A549 (cell line): Measurements from ENCODE around the gene PPM1B. TPM values are rescaled to one million over a fixed set of nuclear protein-coding genes. Genes with fewer than 3 reads are reported as not detected.

ENCODE experiments used
- ATAC-seq, 2 experiments: fragments of 200-7000 bp in 1 of 2; fragments of >200 bp in 1 of 2; cut with Nextera tagmentation in 1 of 2; cut with Tn5 transposase in 1 of 2; 3 replicates each; pipeline versions ENCODE4 v1.8.0 to v1.9.1; 2018 to 2020; ENCODE audit warnings: mild to moderate bottlenecking in 1 of 2, moderate library complexity in 1 of 2
- CTCF ChIA-PET: fragments of 300-600 bp; sonication (Branson Sonifier 250); formaldehyde crosslinking; extraction: SDS; loops from one replicate; lab custom pipeline; 2021; ENCODE audit warnings: antibody characterized with exemption, inconsistent platforms; lab: Yijun Ruan, JAX
- POLR2A ChIA-PET: fragments of 350-600 bp; formaldehyde crosslinking; extraction: SDS; loops from one replicate; lab custom pipeline; 2021; ENCODE audit warnings: antibody characterized with exemption, inconsistent platforms; lab: Yijun Ruan, JAX
- DNase-seq, 2 experiments: peaks; one replicate each; pipeline versions ENCODE4 v3.0.0 to v3.0.0-alpha.2; 2011 to 2016; ENCODE audit warnings: low read depth in 1 of 2, low spot score in 1 of 2
- FAIRE-seq: peaks from 2 replicates; lab custom pipeline; 2011; peaks lifted over from hg19 to GRCh38; lab: Jason Lieb, UNC
- H3K27ac ChIP-seq, 2 experiments: fragments of >200 bp; sonication (Bioruptor Twin); formaldehyde crosslinking; 3 replicates each; pipeline ENCODE4 v1.5.1; 2016 to 2017
- H3K4me1 ChIP-seq: fragments of >200 bp; sonication (Bioruptor Twin); formaldehyde crosslinking; 3 replicates; pipeline ENCODE4 v1.6.1; 2016
- H3K4me2 ChIP-seq: fragments of >200 bp; sonication (Bioruptor Twin); formaldehyde crosslinking; 3 replicates; pipeline ENCODE4 v1.6.1; 2016
- H3K4me3 ChIP-seq: fragments of >200 bp; sonication (Bioruptor Twin); formaldehyde crosslinking; 3 replicates; pipeline ENCODE4 v1.5.1; 2016
- H3K9me3 ChIP-seq: fragments of >200 bp; sonication (Bioruptor Twin); formaldehyde crosslinking; 3 replicates; pipeline ENCODE4 v1.6.1; 2016
- ATOH8 ChIP-seq: fragments of 250-450 bp; sonication (Bioruptor Pico); IDR thresholded peaks from 2 replicates; pipeline ENCODE4 v1.5.0; 2020; ENCODE audit warnings: low read depth, mild to moderate bottlenecking, moderate library complexity
- BHLHE40 ChIP-seq: IDR thresholded peaks from 2 replicates; pipeline ENCODE4 v1.6.1; 2012; ENCODE audit warnings: low read depth, low read length, inconsistent platforms
- CBX2 ChIP-seq: fragments of 200-600 bp; sonication (generic); IDR thresholded peaks from 2 replicates; pipeline ENCODE4 v1.6.1; 2016; ENCODE audit warnings: low read depth, mild to moderate bottlenecking, borderline replicate concordance
- CEBPB ChIP-seq, 2 experiments: fragments of >200 bp in 1 of 2; sonication (Bioruptor Twin) in 1 of 2; formaldehyde crosslinking in 1 of 2; IDR thresholded peaks; 2 replicates each; pipeline ENCODE4 v1.6.1; 2012 to 2016
- CHD4 ChIP-seq: fragments of 200-600 bp; sonication (generic); IDR thresholded peaks from 2 replicates; pipeline ENCODE4 v1.6.1; 2016; ENCODE audit warnings: antibody characterized with exemption, mild to moderate bottlenecking, borderline replicate concordance
- CTCF ChIP-seq: fragments of >200 bp; sonication (Bioruptor Twin); formaldehyde crosslinking; IDR thresholded peaks from 3 replicates; pipeline ENCODE4 v1.5.1; 2016
- EHF ChIP-seq: fragments of 250-450 bp; sonication (Bioruptor Pico); IDR thresholded peaks from 2 replicates; pipeline ENCODE4 v1.5.0; 2020; ENCODE audit warnings: mild to moderate bottlenecking
- ELK1 ChIP-seq: fragments of 150-350 bp; IDR thresholded peaks from 2 replicates; pipeline ENCODE4 v1.6.1; 2014; ENCODE audit warnings: low read depth, mild to moderate bottlenecking, low read length
- EP300 ChIP-seq, 2 experiments: fragments of >200 bp; sonication (Bioruptor Twin); formaldehyde crosslinking; IDR thresholded peaks; 2 replicates in 1 of 2; 3 replicates in 1 of 2; pipeline ENCODE4 v1.6.1; 2016 to 2017
- FOSB ChIP-seq: fragments of 250-450 bp; sonication (Bioruptor Pico); IDR thresholded peaks from 2 replicates; pipeline ENCODE4 v1.5.0; 2020; ENCODE audit warnings: mild to moderate bottlenecking, moderate library complexity
- FOSL2 ChIP-seq, 2 experiments: fragments of 450-650 bp in 1 of 2; fragments of >200 bp in 1 of 2; sonication (Bioruptor Twin) in 1 of 2; formaldehyde crosslinking; IDR thresholded peaks; 2 replicates each; pipeline versions ENCODE4 v1.5.0 to v1.6.1; 2016 to 2020; ENCODE audit warnings: mild to moderate bottlenecking in 1 of 2, moderate library complexity in 1 of 2
- GATA3 ChIP-seq: IDR thresholded peaks from 2 replicates; pipeline ENCODE4 v1.6.1; 2012; ENCODE audit warnings: borderline replicate concordance
- HES2 ChIP-seq: fragments of >200 bp; sonication (Bioruptor Twin); formaldehyde crosslinking; IDR thresholded peaks from 2 replicates; pipeline ENCODE4 v1.6.1; 2016
- HOXA7 ChIP-seq: fragments of 250-450 bp; sonication (Bioruptor Pico); IDR thresholded peaks from 2 replicates; pipeline ENCODE4 v1.5.0; 2020; ENCODE audit warnings: mild to moderate bottlenecking, moderate library complexity
- NR3C1 ChIP-seq: fragments of >200 bp; sonication (Bioruptor Twin); formaldehyde crosslinking; IDR thresholded peaks from 3 replicates; pipeline ENCODE4 v1.6.1; 2017
- PHF8 ChIP-seq: fragments of 200-600 bp; sonication (generic); IDR thresholded peaks from 2 replicates; pipeline ENCODE4 v1.6.1; 2016; ENCODE audit warnings: low read depth, mild to moderate bottlenecking, antibody characterized with exemption, moderate library complexity, borderline replicate concordance
- RCOR1 ChIP-seq: fragments of 150-350 bp; IDR thresholded peaks from 2 replicates; pipeline ENCODE4 v1.6.1; 2014; ENCODE audit warnings: antibody characterized with exemption, low read length, low read depth
- TP53 ChIP-seq: fragments of 250-450 bp; sonication (Bioruptor Pico); IDR thresholded peaks from 2 replicates; pipeline ENCODE4 v1.5.0; 2021; ENCODE audit warnings: mild to moderate bottlenecking, moderate library complexity
- ZFP36 ChIP-seq: fragments of 450-650 bp; IDR thresholded peaks from 2 replicates; pipeline ENCODE4 v1.6.1; 2014; ENCODE audit warnings: borderline replicate concordance; ENCODE audit not compliant: partially characterized antibody
- WGBS: methylation state at CpG from one replicate; pipeline ENCODE4 v1.1.6; 2017; ENCODE audit errors: missing lambda C conversion rate; 5-methylcytosine and 5-hydroxymethylcytosine counted together
- polyA plus RNA-seq, 4 experiments: library from polyadenylated mRNA; depleted of rRNA in 3 of 4; stranded (reverse); fragments of >200 nt; fragmentation: RNase III in 1 of 4; extraction: RNeasy Plus Mini Kit Qiagen cat#74134 plus additional on column Dnase treatment in 1 of 4; gene quantifications; 2 replicates in 3 of 4; 3 replicates in 1 of 4; pipeline ENCODE4 v1.2.3, GENCODE V29; 2011 to 2017

The PPM1B gene
- polyA plus RNA-seq, 2 of the 4 experiments (the other 2 are of a cell fraction) = 49.0 to 75.1 TPM

GRCh38 chr2:44119878-44120277 lies 48.8 kb upstream of the PPM1B start:
- CTCF ChIA-PET = interaction anchor here (0.7 kb wide), 1 partner anchor 72 kb away, joined by 3 read pairs; no protein-coding TSS in a partner anchor

GRCh38 chr2:44120428-44120827 lies 48.2 kb upstream of the PPM1B start:
- ATAC-seq = no peak
- no peak for TF ChIP-seq NR3C1
- TF ChIP-seq, all 56 proteins: peak for 0
- no peak for FAIRE-seq
- Histone ChIP-seq H3K27ac (no peak overlapping the region), H3K4me3 (no peak overlapping the region), H3K4me2 (no peak overlapping the region), H3K9me3 (no peaks in the 10 kb centered on the region), H3K4me1 (no peaks in the 10 kb centered on the region)
- WGBS = 37% methylated on average over 2 of the region's 2 CpGs
- ChIA-PET POLR2A (no interaction called here), CTCF (interaction anchor here (0.8 to 1.1 kb wide), 2 partner anchors 20 to 32 kb away, joined by 3 to 4 read pairs; no protein-coding TSS in a partner anchor)
- no peak for DNase-seq

More at GRCh38 chr2:44119878-44120277, 48.8 kb upstream of the PPM1B start:
- no peaks in the 10 kb centered on the region for H3K4me1 ChIP-seq
- H3K9me3 ChIP-seq = no peaks in the 10 kb centered on the region
- TF ChIP-seq EP300 (IDR thresholded peaks at IDR 0.05) (no peak), CEBPB (IDR thresholded peaks at IDR 0.05) (no peak), EHF (CRISPR knock-in tag) (no peak), RCOR1 (no peak), ZFP36 (no peak), ELK1 (no peak), GATA3 (no peak), FOSB (CRISPR knock-in tag) (no peak), CTCF (no peak), ATOH8 (CRISPR knock-in tag) (no peak), FOSL2 (IDR thresholded peaks at IDR 0.05) (no peak), FOSL2 (CRISPR knock-in tag; IDR thresholded peaks at IDR 0.05) (no peak), HOXA7 (no peak), TP53 (no peak), BHLHE40 (no peak)
- H3K4me2 ChIP-seq = no peak overlapping the region
- H3K4me3 ChIP-seq = no peak overlapping the region
- ATAC-seq (no peak), DNase-seq (no peak), FAIRE-seq (no peak)
- no peak overlapping the region for H3K27ac ChIP-seq
- POLR2A ChIA-PET = no interaction called here

- ATAC-seq = no peak
- CTCF ChIA-PET = interaction anchor here (0.5 kb wide), 1 partner anchor 16 kb away, joined by 3 read pairs; no protein-coding TSS in a partner anchor
- no peaks in the 10 kb centered on the region for H3K9me3 ChIP-seq
- FAIRE-seq = no peak
- WGBS = 74% methylated on average over 3 of the region's 3 CpGs
- no peak overlapping the region for H3K27ac ChIP-seq
- no peak overlapping the region for H3K4me3 ChIP-seq
- POLR2A ChIA-PET = no interaction called here
- H3K4me1 ChIP-seq = peaks cover 9% of the 10 kb centered on the region
- TF ChIP-seq CBX2 = no peak
- DNase-seq = no peak
- H3K4me2 ChIP-seq = no peak overlapping the region
Measured at GRCh38 chr2:44121899-44122298, 46.8 kb upstream of the PPM1B start.

- no peak for FAIRE-seq
- POLR2A ChIA-PET = no interaction called here
- no peak overlapping the region for H3K27ac ChIP-seq
- peaks cover 9% of the 10 kb centered on the region for H3K4me1 ChIP-seq
- CTCF ChIA-PET = interaction anchor here (1.6 to 2.7 kb wide), 2 partner anchors 36 to 38 kb away, joined by 5 to 7 read pairs; no protein-coding TSS in a partner anchor
- H3K4me3 ChIP-seq = no peak overlapping the region
- DNase-seq = no peak
- no peak for ATAC-seq
- H3K4me2 ChIP-seq = no peak overlapping the region
- 84% methylated on average over 5 of the region's 5 CpGs for WGBS
- no peaks in the 10 kb centered on the region for H3K9me3 ChIP-seq
- TF ChIP-seq PHF8 (no peak), HES2 (no peak), CHD4 (no peak)
Measured at GRCh38 chr2:44124500-44124899, 44.2 kb upstream of the PPM1B start.
